NCI-H1048 (cell line): ENCODE data around the gene HMX3.
A peak's percentile ranks its signal among the peaks of the same experiment; 100 is the strongest.

Source experiments
- DNase-seq: peaks from one replicate; lab custom pipeline; 2025; lab: John Stamatoyannopoulos, UW

Gene HMX3

DNA sequence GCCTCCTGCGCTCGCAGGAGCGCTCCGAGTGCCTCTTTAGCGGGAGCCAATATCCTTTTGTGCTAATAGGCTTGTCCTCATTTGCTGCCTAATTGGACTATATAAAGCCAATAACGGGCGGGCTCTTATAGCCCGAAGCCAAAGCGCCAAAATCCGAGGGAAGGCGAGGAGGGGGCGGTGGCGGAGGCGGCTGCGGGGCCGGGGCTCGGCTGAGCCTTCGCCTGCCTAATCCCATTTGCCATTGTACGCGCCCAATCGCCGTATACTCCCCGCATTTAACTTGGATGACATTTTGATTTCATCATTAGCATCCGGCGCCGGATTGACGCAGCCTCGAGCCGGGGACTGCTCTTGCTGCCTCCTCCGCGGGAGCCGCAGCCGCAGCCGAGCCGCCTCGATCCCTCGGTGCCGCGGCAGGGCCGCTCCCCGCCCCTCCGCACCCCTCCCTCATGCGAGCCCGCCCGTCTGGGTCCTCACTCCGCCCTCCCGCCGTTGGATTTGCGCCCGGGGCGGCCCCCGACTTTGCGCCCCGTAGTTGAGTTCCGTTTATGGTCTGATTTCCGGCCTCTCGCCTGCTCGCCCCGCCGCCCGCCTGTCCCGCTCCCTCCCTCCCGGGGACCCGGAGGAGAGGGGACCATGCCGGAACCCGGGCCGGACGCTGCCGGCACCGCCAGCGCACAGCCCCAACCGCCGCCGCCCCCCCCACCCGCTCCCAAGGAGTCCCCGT lies at the start of gene HMX3:
Gene HMX3, plus strand, starts transcription at position 556 of the 727 bp plus-strand sequence. Its CDS starts 81 bp downstream, at position 637.
- DNase-seq: peak; percentile 77

DNA sequence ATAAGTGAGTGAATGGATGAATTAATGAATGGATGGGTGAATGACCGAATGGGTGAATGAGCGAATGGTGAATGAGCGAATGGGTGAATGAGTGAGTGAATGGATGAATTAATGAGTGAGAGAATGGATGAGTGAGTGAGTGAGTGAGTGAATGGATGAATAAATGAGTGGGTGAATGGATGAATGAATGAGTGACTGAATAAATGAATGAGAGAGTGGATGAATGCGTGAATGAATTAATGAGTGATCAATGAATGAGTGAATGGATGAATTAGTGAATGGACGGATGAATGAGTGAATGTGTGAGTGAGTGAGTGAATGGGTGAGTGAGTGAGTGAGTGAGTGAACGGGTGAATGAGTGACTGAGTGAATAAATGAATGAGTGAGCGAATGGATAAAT lies 49.5 kb upstream of the HMX3 start:
- no peak for DNase-seq

DNA sequence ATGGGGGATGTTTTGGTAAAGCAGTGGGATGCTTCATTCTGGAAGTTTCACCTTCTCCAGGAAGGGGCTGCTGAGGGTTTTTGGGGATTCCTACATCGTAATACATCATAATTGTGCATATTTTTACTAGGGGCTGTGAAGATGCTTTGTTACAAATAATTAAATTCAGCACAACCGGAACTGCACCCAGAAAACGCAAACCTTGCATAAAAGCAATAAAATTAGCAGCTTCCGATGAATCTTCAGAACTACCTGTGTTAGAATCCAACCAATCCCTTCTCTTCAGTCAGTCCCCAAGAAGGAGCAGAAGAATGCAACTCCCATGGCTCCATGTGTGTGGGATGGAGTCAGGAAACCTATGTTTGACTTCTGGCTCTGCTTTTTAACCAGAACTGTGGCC lies 48.4 kb upstream of the HMX3 start:
- no peak for DNase-seq

DNA sequence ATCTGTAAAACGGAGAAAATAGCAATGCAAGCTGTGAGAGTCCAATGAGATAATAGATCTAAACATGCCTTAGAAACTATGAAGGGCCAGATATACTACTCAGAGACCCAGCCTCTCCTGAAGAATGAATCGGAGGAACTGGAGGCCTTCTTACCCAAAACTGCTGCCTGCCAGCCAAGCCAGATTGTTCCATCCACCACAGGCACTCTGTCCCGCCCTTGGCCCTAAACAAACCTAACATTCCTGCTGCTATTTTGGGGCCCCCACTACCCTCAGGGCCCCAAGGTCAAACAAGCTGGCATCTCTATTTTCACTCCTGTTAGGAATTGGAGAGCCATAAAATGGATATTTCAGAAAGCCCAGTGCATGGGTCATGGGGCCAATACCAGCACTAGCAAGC lies 48.0 kb upstream of the HMX3 start:
- DNase-seq: no peak

DNA sequence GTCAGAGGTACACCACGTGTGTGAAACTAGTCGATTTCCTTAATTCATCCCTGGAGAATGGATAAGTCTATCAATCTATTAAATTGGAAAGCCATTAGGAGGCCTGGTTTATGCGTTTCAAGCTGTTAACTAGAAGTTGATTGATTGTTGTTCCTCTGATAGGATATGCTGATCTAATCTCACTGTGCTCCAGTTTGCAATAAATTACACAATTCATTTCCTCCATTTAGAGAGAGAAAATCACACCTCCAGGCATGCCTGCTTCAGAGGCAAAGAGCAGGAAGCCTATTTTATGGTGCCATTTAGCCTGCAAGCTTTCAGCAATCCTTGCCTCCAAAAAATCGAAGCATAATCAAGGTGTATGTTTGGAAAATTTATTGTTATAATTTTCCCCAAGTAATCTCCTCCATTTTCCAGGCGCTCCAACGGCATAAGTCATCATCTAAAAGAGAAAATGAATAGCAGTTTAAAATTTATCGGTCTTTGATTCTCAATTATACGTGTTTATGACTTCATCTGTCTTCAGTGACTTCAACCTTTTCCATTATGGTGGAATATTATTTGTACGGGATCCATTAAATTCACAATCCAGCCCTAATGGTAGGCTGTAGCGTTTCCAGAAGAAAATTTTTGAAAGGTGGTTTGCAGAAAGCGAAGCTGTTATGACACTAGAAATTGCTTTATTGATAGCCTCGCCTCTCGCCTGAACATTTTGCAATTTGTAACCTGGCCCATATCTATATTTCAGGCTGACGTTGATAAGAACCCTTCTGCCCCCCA lies 42.9 kb upstream of the HMX3 start:
- DNase-seq: no peak

DNA sequence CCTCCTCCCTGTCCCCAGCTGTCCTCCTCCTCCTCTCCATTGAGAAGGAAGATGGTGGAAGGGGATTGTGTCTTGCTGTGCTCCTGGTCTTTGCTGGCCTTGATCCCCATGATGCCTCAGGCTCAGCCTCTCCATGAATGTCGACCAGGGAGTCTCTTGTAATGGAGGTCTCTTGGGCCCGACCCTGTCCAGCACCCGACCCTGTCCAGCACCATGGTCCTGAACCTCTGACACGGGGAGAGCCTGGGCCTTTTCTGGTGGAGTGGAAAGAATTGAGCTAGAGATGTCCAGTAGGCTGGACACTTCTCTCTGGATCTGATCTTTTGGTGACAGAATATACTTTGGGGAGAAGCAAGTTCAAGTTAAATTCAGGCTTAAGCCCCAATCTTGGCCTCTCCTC lies 42.3 kb upstream of the HMX3 start:
- no peak for DNase-seq

DNA sequence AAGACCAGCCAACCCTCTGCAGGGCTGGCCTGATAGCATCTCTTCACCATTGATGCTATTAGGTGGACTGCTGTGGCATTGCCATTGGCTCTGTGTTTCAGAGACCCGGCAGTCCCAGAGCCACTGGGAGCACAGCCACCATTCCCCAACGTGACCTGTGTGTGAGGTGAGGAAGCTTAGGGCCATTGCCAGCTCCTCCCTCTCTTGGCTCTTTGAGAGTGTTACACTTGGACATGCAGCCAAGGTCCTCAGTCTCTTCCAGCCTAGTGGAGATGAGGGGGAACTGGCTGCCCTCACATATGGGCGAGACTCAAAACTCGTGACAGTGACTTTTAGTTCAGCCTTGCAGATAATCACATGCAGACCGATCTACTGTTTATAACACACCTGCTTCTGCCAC lies 39.3 kb upstream of the HMX3 start:
- no peak for DNase-seq

DNA sequence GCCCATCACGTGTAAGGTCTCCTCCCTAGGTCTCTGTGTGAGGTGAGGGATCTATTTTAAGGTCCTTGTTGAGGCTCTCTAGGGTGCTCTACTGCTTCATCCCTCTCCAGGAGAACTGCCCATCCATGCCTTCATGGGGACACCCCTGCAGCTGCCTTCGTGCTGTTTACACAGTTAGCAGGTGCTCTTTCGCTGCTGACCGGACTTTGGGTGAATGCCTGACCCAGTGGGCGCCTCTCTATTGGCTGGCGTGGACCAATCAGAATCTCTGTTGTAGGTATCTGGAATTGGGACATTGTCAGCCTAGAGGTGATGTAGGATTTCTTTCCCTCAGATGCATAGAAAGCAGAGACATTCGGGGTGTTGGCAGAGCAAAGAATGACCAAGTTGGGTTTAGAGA lies 38.7 kb upstream of the HMX3 start:
- DNase-seq: no peak

DNA sequence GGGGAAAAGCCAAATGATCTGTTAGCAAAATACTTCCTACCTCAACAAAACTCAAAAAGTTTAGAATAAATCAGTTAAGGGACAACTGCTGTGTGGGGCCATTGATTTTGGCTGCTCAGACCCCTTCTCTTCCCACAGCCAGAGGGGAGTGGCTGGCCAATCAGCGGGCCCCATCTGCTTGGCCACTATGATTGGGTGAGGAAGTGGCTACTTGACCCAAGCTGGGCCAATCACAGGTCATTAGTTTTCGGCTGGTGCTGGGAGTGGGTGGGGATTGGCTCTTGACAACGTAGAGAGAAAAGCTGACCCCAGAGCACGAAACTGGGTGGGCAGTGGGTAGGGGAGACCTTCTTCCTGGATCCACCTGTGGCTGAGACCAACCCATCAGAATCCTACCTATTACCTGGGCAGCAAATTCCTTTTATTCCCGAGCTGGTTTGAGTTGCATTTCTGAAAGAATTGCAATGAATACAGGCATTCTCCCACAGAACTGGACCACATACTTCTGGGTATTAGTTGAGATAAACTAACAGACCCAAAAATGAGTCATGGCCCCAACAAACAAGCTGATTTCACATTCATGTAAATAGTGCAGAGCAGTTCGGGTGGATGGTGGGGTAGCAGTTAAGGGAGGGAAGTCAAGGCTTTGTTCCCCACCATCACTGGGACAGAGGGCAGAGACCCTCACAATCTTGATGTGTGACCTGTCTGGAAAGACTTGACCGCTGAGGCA lies 35.6 kb upstream of the HMX3 start:
- DNase-seq: no peak

DNA sequence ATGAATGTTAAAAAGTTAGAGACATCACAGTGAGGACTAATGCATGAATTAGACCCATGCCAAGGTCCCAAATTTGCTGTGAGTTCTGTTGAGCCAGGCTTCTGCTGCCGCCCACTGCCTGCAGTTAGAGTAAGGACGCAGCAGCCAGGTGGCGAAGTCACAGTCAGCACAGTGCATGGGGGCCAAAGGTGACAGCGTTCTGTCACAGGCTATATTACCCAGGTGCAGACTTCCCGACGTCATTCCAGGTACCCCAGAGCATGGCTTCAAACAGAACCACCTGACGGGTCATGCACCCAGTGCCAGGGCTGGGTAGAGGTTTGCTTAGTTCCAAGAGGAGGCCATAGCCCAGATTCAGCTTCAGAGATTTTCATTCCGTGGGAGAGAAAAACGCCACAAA lies 33.9 kb upstream of the HMX3 start:
- DNase-seq: no peak

DNA sequence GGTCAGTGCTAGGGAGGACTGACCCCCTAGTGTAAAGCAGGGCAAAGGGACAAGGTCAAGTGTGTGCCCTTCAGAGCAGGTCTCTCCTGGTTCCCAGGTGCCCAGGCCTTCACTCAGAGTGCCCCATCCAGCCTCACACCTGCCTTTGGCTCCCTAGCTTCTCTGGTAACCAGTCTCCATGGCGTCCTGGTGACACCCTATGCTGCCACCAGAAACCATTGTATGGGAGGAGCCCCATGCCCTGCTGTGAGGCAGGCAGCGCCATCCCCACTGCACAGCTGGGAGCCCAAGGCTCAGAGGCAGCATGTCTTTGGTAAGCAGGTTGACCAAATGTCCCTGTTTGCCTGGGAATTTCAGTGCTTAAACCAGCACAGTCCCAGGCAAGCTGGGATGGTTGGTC lies 33.1 kb upstream of the HMX3 start:
- no peak for DNase-seq

DNA sequence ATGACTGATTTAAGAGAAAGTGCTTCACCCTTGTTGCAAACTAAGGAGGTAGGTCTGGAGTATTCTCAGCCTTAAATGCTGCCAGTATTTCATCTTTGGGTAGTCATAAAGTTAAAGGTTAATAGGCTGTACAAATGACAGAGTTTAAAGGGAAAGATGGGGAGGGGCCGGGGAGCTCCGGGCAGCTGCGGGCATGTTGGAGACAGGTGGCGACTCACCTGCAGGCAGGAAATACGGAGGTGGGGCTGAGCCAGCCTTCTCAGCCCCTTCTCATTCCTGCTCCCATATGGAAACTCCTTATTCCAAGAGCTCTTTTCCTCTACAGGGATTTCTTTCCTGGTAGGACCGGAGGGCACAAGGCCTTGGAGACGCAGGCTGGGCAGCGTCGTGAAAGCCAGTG lies 31.8 kb upstream of the HMX3 start:
- DNase-seq: no peak

DNA sequence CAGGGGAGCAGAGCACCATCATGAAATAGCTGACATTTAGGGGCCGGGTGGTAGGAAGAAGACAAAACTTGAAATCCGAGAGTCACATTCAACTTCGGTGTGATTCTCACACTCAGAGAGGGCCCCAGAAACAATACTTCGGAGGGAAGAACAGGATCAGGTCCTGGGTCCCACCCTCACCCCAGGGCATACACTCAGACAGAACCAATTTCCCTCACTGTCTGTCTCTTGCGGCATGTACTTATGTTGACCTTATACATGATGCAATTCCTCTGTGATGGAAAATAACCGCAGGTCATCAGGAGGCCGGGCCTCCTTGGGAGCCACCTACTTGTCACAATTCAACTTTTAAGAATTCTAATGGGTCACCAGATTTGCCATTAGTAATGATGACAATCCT lies 26.3 kb upstream of the HMX3 start:
- DNase-seq: no peak

DNA sequence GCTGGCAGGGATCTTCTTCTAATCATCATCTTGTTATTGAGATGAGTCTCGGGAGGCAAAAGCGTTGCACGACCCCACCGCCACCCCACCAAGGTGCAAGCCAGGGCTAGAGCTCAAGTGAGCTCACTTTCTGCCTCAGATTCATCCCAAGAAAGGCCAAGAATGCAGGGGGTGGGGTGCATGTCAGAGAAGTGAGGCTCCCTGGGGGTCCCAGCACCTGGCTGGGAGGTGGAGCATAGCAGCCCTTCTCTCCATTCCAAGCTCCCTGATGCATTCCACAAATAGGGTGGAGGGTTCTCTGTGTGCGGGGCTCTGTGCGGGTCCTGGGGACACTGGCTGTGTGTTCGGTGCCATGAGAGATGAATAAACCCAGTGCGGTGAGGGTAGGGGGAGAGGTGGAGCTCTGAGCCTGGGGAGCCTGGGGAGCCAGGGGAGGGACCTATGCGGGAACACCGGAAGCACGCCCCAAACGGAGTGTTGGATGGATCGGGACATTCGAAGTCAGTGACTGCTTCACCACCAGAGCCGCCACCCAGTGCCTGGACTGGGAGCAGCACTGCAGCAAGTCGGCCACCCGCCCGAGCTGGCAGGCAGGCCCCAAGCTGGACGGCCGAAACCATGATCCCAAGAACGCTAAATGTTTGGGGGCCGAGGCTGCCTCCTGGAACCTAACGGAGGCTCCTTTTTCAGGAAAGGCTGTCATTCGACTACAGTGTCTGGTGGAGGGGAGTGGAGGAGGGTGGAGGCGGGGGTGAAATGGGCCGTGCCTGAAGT lies 17.9 kb upstream of the HMX3 start:
- DNase-seq: no peak

DNA sequence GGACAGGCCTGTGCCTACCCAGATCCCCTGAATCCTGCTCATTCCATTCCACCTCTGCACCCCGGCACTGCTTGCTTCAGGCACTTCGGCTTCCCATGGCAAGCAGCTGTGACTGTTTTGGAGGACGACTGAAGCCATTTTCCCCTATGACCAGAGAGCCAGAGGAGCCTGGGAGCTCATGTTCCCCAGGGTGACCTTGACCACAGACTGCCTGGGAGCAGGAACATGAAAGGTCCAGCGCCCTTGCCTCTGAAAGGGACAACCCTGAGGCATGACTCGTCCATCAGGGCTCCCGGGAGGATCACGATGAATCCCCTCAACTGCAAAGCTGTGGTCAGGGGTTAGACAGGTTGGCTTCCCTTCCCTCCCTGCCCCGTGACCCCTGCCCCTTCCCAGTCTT lies 16.7 kb upstream of the HMX3 start:
- DNase-seq: no peak

DNA sequence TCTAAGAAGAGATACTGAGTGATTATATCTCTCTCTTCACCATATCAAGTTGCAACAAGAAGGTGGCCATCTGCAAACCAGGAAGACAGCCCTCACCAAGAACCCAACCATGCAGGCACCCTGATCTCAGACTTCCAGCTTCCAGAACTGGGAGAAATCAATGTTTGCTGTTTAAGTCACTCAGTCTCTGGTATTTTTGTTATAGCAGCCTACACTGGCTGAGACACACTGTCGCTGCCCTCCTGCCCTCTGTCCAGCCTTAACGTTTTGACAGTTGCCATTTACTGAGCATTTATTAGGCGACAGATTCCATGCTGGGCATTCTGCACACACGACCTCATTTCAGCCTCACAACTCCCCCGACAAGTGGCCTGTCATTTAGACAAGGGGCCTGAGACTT lies 9.5 kb upstream of the HMX3 start:
- DNase-seq: no peak

DNA sequence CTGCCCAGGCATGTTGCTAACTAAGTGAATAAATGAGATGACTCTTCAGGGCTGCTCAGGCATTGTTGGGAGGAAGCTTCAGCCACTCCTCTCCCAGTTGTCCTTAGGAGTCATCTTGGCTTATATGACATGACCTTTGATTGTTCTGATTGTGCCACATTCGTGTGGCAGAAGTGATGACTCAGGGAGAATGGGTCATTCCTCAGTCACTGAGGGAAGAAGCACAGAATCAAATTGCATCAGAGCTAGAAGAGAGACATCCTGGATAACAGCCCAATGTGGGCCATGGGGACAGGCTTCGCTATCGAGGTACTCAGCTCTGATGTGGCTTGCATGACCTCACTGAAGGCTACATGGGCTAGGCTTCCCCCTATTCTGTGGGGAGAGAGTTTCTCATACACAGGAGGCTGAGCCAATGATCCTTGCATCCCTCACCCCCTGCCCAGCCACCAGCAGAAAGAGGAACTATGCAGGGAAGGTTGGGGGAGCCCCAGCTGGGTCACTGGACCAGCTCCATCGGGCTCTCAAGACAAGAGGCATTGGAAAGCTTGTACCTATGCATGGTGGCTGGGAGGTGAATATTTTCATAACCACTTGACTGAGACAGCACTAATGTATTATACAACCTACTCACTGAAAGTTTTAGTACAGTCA lies 6.0 kb upstream of the HMX3 start:
- DNase-seq: no peak

DNA sequence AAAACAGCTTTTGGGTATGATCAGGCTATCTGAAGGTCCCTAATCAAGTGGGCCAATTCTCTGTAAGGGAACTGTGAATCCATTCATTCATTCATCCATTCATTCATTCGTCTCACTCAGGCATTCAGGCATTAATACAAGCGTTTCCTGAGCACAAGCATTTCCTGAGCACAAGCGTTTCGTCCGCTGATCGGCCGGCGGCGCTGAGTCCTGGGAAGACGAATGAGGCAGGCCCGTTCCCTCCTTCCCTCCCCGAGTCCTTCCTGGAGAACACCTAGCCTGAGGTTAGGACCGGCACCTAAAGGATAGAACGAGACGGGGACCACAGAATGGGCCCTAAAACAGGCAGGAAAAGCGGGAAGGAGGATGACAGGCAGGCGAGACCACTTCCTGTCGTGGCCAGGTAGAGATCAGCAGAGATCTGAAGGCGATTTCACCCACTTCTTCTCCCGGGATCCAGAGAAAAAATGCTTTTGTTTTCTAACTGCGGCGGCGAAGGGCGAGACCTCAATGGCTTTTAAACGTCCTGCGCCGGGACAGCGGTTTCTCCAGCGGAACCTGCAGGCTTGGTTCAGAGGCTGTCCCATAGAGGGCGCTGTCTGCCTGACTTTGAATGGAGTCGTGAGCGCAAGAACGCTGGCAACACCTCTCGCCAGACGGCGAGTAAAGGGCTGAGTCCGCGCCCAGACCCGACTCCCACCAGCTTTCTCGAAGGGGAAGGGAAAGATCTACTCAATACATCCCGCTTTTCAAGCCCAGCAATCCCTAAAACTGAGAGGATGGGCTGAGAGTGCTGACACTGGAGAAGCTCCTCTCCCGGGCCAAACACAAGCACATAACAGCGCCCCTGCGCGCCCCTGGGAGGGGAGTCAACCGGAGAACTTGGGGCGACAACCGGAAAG lies 2.9 kb upstream of the HMX3 start:
- peak; percentile 48 for DNase-seq

DNA sequence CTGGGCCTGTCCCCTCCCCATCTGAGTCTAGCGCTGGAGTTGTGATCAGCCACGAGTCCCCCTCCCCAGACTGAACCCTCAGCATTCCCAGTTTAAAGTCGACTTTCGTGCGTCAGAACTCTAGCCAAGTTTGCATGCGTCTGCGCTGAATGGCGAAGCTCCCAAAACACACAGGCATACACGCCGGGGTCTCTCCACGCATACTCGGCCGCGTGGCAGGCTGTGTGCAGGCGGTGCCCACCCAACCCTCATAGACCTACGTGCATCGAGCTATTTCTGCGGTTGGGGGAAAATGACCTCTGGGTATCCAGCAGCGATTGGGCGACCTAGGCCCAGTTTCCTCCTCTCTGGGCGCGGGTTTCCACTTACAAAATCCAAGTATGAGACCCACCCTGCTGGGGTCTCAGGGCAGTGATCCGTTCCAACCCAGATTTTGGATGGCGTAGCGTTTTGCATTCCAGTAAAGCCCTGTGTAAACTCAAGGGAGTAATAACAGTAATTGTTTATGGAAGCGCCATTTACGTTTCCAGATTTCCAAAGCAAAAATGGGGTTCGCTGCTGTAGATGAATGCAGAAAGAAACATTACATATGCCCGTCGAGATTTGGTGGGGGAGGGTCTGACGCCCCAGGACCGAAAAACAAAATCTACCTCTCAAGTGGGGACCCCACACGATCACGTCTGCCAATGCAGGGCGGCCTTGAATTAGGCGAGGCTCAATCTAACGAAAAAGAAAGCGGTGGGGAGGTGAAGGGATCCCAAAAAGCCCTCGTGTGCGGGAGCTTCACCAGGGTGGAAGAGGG lies 2.0 kb upstream of the HMX3 start:
- DNase-seq: no peak
